Vagina (tissue), 2 donors: ENCODE results near the gene TNRC6B. TPM values are rescaled to one million over a fixed set of nuclear protein-coding genes. Genes with fewer than 3 reads are reported as not detected.
A peak's percentile ranks its signal among the peaks of the same experiment; 100 is the strongest.

ENCODE experiments used
- DNase-seq, 2 donors: peaks; one replicate each; pipeline ENCODE4 v3.0.0-alpha.2; 2017; ENCODE audit errors: extremely low spot score in 2 of 2
- H3K27ac ChIP-seq: fragments of 200-600 bp; sonication (generic); one replicate; pipeline ENCODE4 v1.5.1; 2019
- H3K27me3 ChIP-seq: fragments of 200-600 bp; sonication (generic); one replicate; pipeline ENCODE4 v1.5.1; 2019
- H3K36me3 ChIP-seq, 2 donors: fragments of 200-600 bp; sonication (generic); one replicate each; pipeline ENCODE4 v1.5.1; 2017 to 2019
- H3K4me1 ChIP-seq: fragments of 200-600 bp; sonication (generic); one replicate; pipeline ENCODE4 v1.5.1; 2019
- H3K4me3 ChIP-seq, 2 donors: fragments of 200-600 bp; sonication (generic); 1 replicate in 1 of 2; 2 replicates in 1 of 2; pipeline ENCODE4 v1.5.1; 2016 to 2019
- H3K9me3 ChIP-seq: fragments of 200-600 bp; sonication (generic); one replicate; pipeline ENCODE4 v1.5.1; 2019
- POLR2A ChIP-seq, 2 donors: fragments of 450-650 bp; IDR thresholded peaks; one replicate each; pipeline ENCODE4 v1.6.1; 2017; ENCODE audit warnings: antibody characterized with exemption in 2 of 2, mild to moderate bottlenecking in 2 of 2, moderate library complexity in 2 of 2
- POLR2AphosphoS5 ChIP-seq, 2 donors: sonication (generic); formaldehyde crosslinking; IDR thresholded peaks; one replicate each; pipeline ENCODE4 v1.9.0; 2017; ENCODE audit warnings: antibody characterized with exemption in 2 of 2, mild to moderate bottlenecking in 2 of 2, low read depth in 1 of 2; ENCODE audit not compliant: insufficient read depth in 1 of 2
- intact Hi-C: fragments of 100-400 bp; cut with DNase I; formaldehyde crosslinking; loops from one replicate; pipeline ENCODE4 v1.15.1; 2023
- total RNA-seq: library from RNA; depleted of rRNA; stranded (reverse); fragments of >200 nt; gene quantifications from one replicate; pipeline ENCODE4 v1.2.3, GENCODE V29; 2016
- TF ChIP-seq, protein P1 (sequence below), 3 experiments: fragments of 450-650 bp in 2 of 3; fragments of 200-600 bp in 1 of 3; sonication (generic) in 1 of 3; IDR thresholded peaks; one replicate each; pipeline ENCODE4 v1.5.1; 2017 to 2019; ENCODE audit warnings: antibody characterized with exemption in 3 of 3, mild to moderate bottlenecking in 2 of 3, moderate library complexity in 2 of 3

TNRC6B gene
- total RNA-seq, 1 donor from 2014 or later, result 32.7 TPM

DNA sequence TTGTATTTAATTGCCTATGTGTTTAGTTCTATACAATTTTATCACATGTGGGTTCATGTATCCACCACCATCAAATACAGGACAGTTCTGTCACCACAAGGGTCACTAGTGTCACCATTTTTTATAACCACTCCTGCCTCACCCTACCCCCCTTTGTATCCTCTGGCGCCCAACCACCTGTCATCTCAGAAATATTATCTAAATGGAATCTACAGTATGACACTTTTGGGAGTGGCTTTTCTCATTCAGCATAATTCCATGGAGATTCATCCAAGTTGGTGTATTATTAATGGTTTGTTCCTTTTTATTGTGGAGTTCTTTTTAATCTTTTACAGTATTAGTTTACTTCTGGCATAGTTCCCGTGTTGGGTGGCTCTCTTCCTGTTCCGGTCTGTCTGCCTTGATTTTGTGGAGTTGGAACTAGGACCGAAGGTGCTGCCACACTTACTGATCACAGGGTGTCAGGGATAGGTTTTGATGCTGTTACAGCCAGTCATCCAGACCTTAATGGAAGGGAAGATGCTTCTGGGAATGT, 58.5 kb downstream of the TNRC6B start:
- no peak overlapping the region for H3K27ac ChIP-seq

DNA sequence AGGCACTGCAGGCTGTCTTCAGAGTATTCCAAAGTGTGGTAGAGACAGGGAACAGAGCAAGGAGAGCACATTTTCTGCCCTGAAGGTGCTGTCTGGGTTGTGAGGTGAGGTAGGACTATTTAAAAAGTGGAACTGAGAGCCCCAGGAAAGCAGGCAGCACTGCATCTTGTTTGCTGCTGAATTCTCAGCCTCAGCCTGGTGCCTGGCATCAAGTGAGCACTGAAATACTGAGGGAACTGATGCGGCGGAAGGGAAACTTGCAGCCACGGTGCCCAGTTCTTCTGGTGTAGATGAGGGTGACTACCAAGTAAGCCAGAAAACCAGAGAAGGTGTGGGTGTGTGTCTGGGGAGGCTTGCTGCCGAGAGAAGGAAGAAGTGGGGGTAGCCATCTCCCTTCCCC, 59.5 kb downstream of the TNRC6B start:
- H3K27ac ChIP-seq, result no peak overlapping the region
- no peak for DNase-seq
- H3K4me1 ChIP-seq, result peaks cover 55% of the 10 kb centered on the region

More for the DNA sequence above, 58.5 kb downstream of the TNRC6B start:
- H3K27me3 ChIP-seq, result no peaks in the 10 kb centered on the region
- no peaks in the 10 kb centered on the region for H3K36me3 ChIP-seq
- peaks cover 55% of the 10 kb centered on the region for H3K4me1 ChIP-seq
- TF ChIP-seq, protein P1, sequence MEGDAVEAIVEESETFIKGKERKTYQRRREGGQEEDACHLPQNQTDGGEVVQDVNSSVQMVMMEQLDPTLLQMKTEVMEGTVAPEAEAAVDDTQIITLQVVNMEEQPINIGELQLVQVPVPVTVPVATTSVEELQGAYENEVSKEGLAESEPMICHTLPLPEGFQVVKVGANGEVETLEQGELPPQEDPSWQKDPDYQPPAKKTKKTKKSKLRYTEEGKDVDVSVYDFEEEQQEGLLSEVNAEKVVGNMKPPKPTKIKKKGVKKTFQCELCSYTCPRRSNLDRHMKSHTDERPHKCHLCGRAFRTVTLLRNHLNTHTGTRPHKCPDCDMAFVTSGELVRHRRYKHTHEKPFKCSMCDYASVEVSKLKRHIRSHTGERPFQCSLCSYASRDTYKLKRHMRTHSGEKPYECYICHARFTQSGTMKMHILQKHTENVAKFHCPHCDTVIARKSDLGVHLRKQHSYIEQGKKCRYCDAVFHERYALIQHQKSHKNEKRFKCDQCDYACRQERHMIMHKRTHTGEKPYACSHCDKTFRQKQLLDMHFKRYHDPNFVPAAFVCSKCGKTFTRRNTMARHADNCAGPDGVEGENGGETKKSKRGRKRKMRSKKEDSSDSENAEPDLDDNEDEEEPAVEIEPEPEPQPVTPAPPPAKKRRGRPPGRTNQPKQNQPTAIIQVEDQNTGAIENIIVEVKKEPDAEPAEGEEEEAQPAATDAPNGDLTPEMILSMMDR (IDR thresholded peaks at IDR 0.05), result no peak
- no peak for TF ChIP-seq POLR2AphosphoS5 (IDR thresholded peaks at IDR 0.05; ENCODE audit: insufficient read depth in 1 of 2, low read depth in 1 of 2)
- no peak for TF ChIP-seq POLR2A (IDR thresholded peaks at IDR 0.05)
- intact Hi-C loops, result no loop called here
- no peak for DNase-seq
- no peaks in the 10 kb centered on the region for H3K9me3 ChIP-seq
- H3K4me3 ChIP-seq, result no peak overlapping the region

DNA sequence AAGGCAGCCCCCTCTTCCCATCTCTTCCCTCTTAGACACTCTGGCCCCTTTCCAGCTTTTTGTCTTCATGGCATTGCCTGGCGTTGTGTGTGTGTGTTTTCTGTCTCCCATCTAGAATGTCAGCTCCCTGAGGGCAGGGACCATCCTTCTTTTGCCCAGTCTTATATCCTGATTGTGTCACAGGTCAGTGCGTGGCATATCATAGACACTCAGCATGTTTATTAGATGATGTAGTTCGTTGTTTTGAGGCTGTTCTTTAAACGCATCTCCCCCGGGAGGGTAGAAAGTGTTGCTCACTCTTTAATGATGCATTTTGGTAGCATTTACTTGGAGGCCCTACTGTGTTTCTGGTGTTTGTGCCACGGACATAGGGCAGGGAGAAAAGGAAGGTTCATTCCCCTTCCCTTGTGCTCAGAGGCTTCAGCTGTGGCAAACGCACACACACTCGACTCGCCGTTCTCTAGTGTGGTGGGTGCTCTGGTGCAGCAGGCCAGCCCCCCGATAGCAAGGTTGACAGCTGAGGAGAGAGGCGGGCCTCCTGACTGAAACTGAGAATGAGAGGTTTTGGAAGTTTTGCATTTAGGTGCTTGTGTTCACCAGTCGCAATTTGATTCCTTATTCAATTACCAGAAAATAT, 60.2 kb downstream of the TNRC6B start:
- DNase-seq, result no peak
- TF ChIP-seq, protein P1 (IDR thresholded peaks at IDR 0.05), result no peak
- TF ChIP-seq POLR2AphosphoS5 (IDR thresholded peaks at IDR 0.05; ENCODE audit: insufficient read depth in 1 of 2, low read depth in 1 of 2) (no peak), POLR2A (IDR thresholded peaks at IDR 0.05) (no peak)
- no peaks in the 10 kb centered on the region for H3K9me3 ChIP-seq
- H3K36me3 ChIP-seq, result no peaks in the 10 kb centered on the region
- peaks cover 55% of the 10 kb centered on the region for H3K4me1 ChIP-seq
- no peak overlapping the region for H3K4me3 ChIP-seq
- no peaks in the 10 kb centered on the region for H3K27me3 ChIP-seq
- intact Hi-C loops, result no loop called here
- H3K27ac ChIP-seq, result peak overlapping the region; percentile 52

More for the DNA sequence above, 59.5 kb downstream of the TNRC6B start:
- no peaks in the 10 kb centered on the region for H3K27me3 ChIP-seq
- no peak overlapping the region for H3K4me3 ChIP-seq
- intact Hi-C loops, result no loop called here
- H3K9me3 ChIP-seq, result no peaks in the 10 kb centered on the region
- TF ChIP-seq, protein P1 (IDR thresholded peaks at IDR 0.05), result no peak
- no peak for TF ChIP-seq POLR2AphosphoS5 (IDR thresholded peaks at IDR 0.05; ENCODE audit: insufficient read depth in 1 of 2, low read depth in 1 of 2)
- no peak for TF ChIP-seq POLR2A (IDR thresholded peaks at IDR 0.05)
- H3K36me3 ChIP-seq, result no peaks in the 10 kb centered on the region

DNA sequence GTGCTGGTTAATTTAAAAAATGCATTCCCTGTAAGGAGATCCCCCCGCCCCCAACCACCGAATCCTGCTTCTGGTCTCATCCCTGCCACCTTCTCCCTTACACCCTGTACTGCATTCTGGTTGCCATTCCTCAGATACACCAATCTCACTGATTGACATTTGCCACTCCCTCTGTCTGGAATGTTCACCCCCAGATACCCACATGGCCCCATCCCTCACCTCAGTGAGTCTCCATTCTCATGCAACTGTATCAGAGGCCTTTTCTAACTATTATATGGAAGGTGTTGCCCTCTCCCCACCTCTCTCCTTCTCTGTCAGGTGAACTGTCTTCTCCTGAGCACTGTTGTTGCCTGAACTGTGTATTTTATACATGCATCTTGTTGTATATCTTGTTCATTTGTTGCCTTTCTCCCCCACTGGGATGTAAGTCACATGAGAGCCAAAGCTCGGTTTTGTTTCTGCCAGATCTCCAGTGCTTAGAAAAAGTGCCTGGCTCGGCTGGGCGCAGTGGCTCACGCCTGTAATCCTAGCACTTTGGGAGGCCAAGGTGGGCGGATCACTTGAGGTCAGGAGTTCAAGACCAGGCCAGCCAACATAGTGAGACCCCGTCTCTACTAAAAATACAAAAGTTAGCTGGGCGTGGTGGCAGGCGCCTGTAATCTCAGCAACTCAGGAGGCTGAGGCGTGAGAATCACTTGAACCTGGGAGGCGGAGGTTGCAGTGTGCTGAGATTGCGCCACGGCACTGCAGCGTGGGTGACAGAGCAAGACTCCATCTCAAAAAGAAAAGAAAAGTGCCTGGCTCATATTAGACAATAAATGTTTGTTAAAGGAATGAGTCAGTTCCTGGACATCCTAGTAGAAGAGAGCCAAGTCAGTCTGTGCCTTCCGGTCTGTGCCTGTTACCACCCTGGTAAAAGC, 61.0 kb downstream of the TNRC6B start:
- Histone ChIP-seq H3K36me3 (no peaks in the 10 kb centered on the region), H3K4me1 (peaks cover 59% of the 10 kb centered on the region), H3K4me3 (peak overlapping the region in 1 of 2 donors; percentile 5), H3K9me3 (no peaks in the 10 kb centered on the region), H3K27me3 (no peaks in the 10 kb centered on the region), H3K27ac (peak overlapping the region; percentile 52)
- TF ChIP-seq POLR2AphosphoS5 (IDR thresholded peaks at IDR 0.05; ENCODE audit: insufficient read depth in 1 of 2, low read depth in 1 of 2), result peak in 1 of 2 donors; percentile 76
- TF ChIP-seq, protein P1 (IDR thresholded peaks at IDR 0.05), result no peak
- DNase-seq, result no peak
- intact Hi-C loops, result no loop called here
